ENCODE measurements around the gene ATP6V0E1.

DNA sequence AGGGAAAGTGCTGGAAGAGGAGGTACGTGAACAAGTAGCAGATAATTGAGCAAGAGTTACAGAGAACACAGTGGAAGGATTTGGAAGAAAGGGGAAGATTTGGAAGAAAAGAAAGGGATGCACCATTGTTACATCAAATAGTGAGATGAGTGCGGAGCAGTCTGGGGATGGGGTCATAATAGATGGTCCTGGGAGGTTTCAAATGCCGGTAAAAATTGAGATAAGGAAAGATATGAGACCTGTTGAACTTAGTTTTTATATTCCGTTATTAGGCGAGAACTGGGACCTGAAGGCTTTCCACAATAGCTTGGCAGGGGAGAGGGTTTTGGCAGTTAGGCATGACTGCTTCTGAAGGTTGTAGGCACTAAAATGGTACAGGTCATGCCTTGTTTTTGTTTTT lies 20.9 kb downstream of the ATP6V0E1 start:
- TF ChIP-seq, protein P1, sequence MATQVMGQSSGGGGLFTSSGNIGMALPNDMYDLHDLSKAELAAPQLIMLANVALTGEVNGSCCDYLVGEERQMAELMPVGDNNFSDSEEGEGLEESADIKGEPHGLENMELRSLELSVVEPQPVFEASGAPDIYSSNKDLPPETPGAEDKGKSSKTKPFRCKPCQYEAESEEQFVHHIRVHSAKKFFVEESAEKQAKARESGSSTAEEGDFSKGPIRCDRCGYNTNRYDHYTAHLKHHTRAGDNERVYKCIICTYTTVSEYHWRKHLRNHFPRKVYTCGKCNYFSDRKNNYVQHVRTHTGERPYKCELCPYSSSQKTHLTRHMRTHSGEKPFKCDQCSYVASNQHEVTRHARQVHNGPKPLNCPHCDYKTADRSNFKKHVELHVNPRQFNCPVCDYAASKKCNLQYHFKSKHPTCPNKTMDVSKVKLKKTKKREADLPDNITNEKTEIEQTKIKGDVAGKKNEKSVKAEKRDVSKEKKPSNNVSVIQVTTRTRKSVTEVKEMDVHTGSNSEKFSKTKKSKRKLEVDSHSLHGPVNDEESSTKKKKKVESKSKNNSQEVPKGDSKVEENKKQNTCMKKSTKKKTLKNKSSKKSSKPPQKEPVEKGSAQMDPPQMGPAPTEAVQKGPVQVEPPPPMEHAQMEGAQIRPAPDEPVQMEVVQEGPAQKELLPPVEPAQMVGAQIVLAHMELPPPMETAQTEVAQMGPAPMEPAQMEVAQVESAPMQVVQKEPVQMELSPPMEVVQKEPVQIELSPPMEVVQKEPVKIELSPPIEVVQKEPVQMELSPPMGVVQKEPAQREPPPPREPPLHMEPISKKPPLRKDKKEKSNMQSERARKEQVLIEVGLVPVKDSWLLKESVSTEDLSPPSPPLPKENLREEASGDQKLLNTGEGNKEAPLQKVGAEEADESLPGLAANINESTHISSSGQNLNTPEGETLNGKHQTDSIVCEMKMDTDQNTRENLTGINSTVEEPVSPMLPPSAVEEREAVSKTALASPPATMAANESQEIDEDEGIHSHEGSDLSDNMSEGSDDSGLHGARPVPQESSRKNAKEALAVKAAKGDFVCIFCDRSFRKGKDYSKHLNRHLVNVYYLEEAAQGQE (IDR thresholded peaks at IDR 0.05; ENCODE audit: borderline replicate concordance): no peak
- TF ChIP-seq TAF1 (IDR thresholded peaks at IDR 0.05; ENCODE audit: low read depth) (no peak), EP300 (conservative IDR thresholded peaks at IDR 0.05; ENCODE audit: poor library complexity, severe bottlenecking) (no peak)
- TF ChIP-seq, protein P2, sequence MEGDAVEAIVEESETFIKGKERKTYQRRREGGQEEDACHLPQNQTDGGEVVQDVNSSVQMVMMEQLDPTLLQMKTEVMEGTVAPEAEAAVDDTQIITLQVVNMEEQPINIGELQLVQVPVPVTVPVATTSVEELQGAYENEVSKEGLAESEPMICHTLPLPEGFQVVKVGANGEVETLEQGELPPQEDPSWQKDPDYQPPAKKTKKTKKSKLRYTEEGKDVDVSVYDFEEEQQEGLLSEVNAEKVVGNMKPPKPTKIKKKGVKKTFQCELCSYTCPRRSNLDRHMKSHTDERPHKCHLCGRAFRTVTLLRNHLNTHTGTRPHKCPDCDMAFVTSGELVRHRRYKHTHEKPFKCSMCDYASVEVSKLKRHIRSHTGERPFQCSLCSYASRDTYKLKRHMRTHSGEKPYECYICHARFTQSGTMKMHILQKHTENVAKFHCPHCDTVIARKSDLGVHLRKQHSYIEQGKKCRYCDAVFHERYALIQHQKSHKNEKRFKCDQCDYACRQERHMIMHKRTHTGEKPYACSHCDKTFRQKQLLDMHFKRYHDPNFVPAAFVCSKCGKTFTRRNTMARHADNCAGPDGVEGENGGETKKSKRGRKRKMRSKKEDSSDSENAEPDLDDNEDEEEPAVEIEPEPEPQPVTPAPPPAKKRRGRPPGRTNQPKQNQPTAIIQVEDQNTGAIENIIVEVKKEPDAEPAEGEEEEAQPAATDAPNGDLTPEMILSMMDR (IDR thresholded peaks at IDR 0.05; ENCODE audit: poor library complexity, severe bottlenecking): no peak
